A549 treated with DMSO at 1 μM for 4 hours (cell line): ENCODE data around the gene KCNE1. TPM values are rescaled to one million over a fixed set of nuclear protein-coding genes. Genes with fewer than 3 reads are reported as not detected.

Experiments
- total RNA-seq: library from RNA; stranded (reverse); fragments of 200-300 nt; extraction: Qiagen RNA extraction; gene quantifications from 5 replicates; pipeline ENCODE4 v1.2.3, GENCODE V29; 2022; ENCODE audit warnings: low read depth

KCNE1 gene
- 0.05 to 0.09 TPM in 2 of 5 replicates, not detected in the others for total RNA-seq

GRCh38 chr21:34511787-34512455 lies at the start of gene KCNE1:
KCNE1 (minus strand) TSS chr21:34512210; CDS start chr21:34449634, 62,576 bp downstream.

DNA sequence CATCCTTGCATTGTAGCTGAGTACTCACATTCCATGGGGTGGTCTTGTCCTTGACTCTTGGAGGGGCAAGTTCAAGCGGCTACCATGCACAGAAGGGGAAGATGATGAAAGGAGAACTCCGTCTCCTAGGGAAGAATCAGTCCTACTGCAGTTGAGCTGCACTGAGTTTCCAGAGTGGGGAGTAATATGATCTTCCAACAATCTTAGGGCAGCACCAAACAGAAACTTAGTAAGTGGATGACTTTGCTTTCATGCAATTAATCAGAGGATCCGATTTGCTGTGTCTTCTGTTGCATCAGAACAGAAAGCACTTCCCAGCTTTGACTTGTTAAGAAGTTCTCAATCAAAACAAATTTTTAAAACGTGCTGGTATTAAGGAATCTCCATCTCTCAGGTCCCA lies 88.2 kb downstream of the KCNE1 start, which contains the start of gene SMIM34:
SMIM34 (minus strand) TSS at position 147 of the 400 bp plus-strand sequence; CDS start at position 35, 112 bp downstream.

Other genes starting within 250 kb of the KCNE1 start
- not detected in 5 replicates for gene KCNE2, start 148.2 kb downstream of the KCNE1 start, total RNA-seq
- gene SMIM11, start 136.7 kb downstream of the KCNE1 start, total RNA-seq: 1.7 to 24.3 TPM (median 13.0 TPM) in 5 replicates
- not detected in 5 replicates for gene SMIM34, start 88.3 kb downstream of the KCNE1 start, total RNA-seq
- 8.5 to 10.4 TPM (median 9.6 TPM) in 5 replicates for gene RCAN1, start 102.9 kb upstream of the KCNE1 start, total RNA-seq
- gene CLIC6, start 156.8 kb upstream of the KCNE1 start, total RNA-seq: 0.05 to 0.08 TPM (median 0.07 TPM) in 5 replicates